Large intestine (tissue), 3 donors: ENCODE data around the gene ADAMTS17. TPM values are rescaled to one million over a fixed set of nuclear protein-coding genes. Genes with fewer than 3 reads are reported as not detected.

Experiments used
- DNase-seq, 2 donors: peaks; one replicate each; pipeline versions ENCODE4 v3.0.0 to v3.0.0-alpha.2; 2013
- H3K27ac ChIP-seq: one replicate; pipeline ENCODE4 v1.5.1; 2013; ENCODE audit warnings: low read length
- H3K27me3 ChIP-seq: 2 replicates; pipeline ENCODE4 v1.6.1; 2013; ENCODE audit warnings: low read length; ENCODE audit not compliant: control insufficient read depth, insufficient read depth
- H3K36me3 ChIP-seq: 2 replicates; pipeline ENCODE4 v1.6.1; 2013; ENCODE audit warnings: low read length; ENCODE audit not compliant: control insufficient read depth, insufficient read depth
- H3K4me1 ChIP-seq: one replicate; pipeline ENCODE4 v1.6.1; 2013; ENCODE audit warnings: low read length; ENCODE audit not compliant: control insufficient read depth, insufficient read depth
- H3K4me3 ChIP-seq: one replicate; pipeline ENCODE4 v1.5.1; 2013; ENCODE audit warnings: low read length
- H3K9me3 ChIP-seq: one replicate; pipeline ENCODE4 v1.6.1; 2013; ENCODE audit warnings: mild to moderate bottlenecking, low read depth, low read length, moderate library complexity; ENCODE audit not compliant: control insufficient read depth
- WGBS: methylation state at CpG from one replicate; pipeline ENCODE4 v1.1.5; 2013; ENCODE audit warnings: low lambda C conversion rate; ENCODE audit not compliant: insufficient coverage; 5-methylcytosine and 5-hydroxymethylcytosine counted together
- polyA plus RNA-seq: library from polyadenylated mRNA; unstranded; fragments of 120-200 nt; gene quantifications from one replicate; pipeline ENCODE4 v1.2.1, GENCODE V29; 2013

Gene ADAMTS17
- polyA plus RNA-seq, 1 donor = 3.7 TPM

GRCh38 chr15:100058458-100058857 is 283.3 kb downstream of the ADAMTS17 start:
- Histone ChIP-seq H3K36me3 (no peaks in the 10 kb centered on the region), H3K27ac (no peak overlapping the region), H3K4me3 (no peak overlapping the region), H3K27me3 (no peaks in the 10 kb centered on the region), H3K9me3 (no peaks in the 10 kb centered on the region), H3K4me1 (no peaks in the 10 kb centered on the region)
- no peak for DNase-seq
- 100% methylated on average over 4 of the region's 11 CpGs for WGBS

- no peaks in the 10 kb centered on the region for H3K4me1 ChIP-seq
- WGBS = no CpG with 5 or more reads among the region's 8 CpGs
- no peaks in the 10 kb centered on the region for H3K9me3 ChIP-seq
- H3K4me3 ChIP-seq = no peak overlapping the region
- no peaks in the 10 kb centered on the region for H3K27me3 ChIP-seq
- H3K27ac ChIP-seq = no peak overlapping the region
- DNase-seq = no peak
- H3K36me3 ChIP-seq = no peaks in the 10 kb centered on the region
Measured at GRCh38 chr15:100057281-100057680, 284.5 kb downstream of the ADAMTS17 start.

- H3K36me3 ChIP-seq = no peaks in the 10 kb centered on the region
- no peaks in the 10 kb centered on the region for H3K4me1 ChIP-seq
- WGBS = no CpG with 5 or more reads among the region's 14 CpGs
- no peaks in the 10 kb centered on the region for H3K27me3 ChIP-seq
- DNase-seq = no peak
- no peak overlapping the region for H3K4me3 ChIP-seq
- H3K9me3 ChIP-seq = no peaks in the 10 kb centered on the region
- no peak overlapping the region for H3K27ac ChIP-seq
Measured at GRCh38 chr15:100056411-100057072, 285.2 kb downstream of the ADAMTS17 start.

- DNase-seq = no peak
- Histone ChIP-seq H3K36me3 (no peaks in the 10 kb centered on the region), H3K4me1 (no peaks in the 10 kb centered on the region), H3K27me3 (no peaks in the 10 kb centered on the region), H3K4me3 (no peak overlapping the region), H3K27ac (no peak overlapping the region), H3K9me3 (no peaks in the 10 kb centered on the region)
- 100% methylated on average over 1 of the region's 2 CpGs for WGBS
Measured at GRCh38 chr15:100055821-100056220, 286.0 kb downstream of the ADAMTS17 start.

GRCh38 chr15:100054539-100054938 is 287.2 kb downstream of the ADAMTS17 start:
- 100% methylated on average over 2 of the region's 7 CpGs for WGBS
- Histone ChIP-seq H3K4me3 (no peak overlapping the region), H3K27ac (no peak overlapping the region), H3K36me3 (no peaks in the 10 kb centered on the region), H3K27me3 (no peaks in the 10 kb centered on the region), H3K9me3 (no peaks in the 10 kb centered on the region), H3K4me1 (no peaks in the 10 kb centered on the region)
- no peak for DNase-seq

GRCh38 chr15:100053474-100054121 is 288.2 kb downstream of the ADAMTS17 start:
- H3K36me3 ChIP-seq = no peaks in the 10 kb centered on the region
- no peak overlapping the region for H3K4me3 ChIP-seq
- H3K27ac ChIP-seq = no peak overlapping the region
- H3K9me3 ChIP-seq = no peaks in the 10 kb centered on the region
- WGBS = no CpG with 5 or more reads among the region's 11 CpGs
- H3K4me1 ChIP-seq = no peaks in the 10 kb centered on the region
- no peaks in the 10 kb centered on the region for H3K27me3 ChIP-seq
- no peak for DNase-seq

GRCh38 chr15:100052716-100053473 is 288.9 kb downstream of the ADAMTS17 start:
- WGBS = 100% methylated on average over 1 of the region's 19 CpGs
- DNase-seq = no peak
- no peak overlapping the region for H3K4me3 ChIP-seq
- no peaks in the 10 kb centered on the region for H3K9me3 ChIP-seq
- H3K36me3 ChIP-seq = no peaks in the 10 kb centered on the region
- H3K4me1 ChIP-seq = no peaks in the 10 kb centered on the region
- H3K27ac ChIP-seq = no peak overlapping the region
- no peaks in the 10 kb centered on the region for H3K27me3 ChIP-seq

- no peaks in the 10 kb centered on the region for H3K36me3 ChIP-seq
- H3K27me3 ChIP-seq = no peaks in the 10 kb centered on the region
- H3K4me1 ChIP-seq = no peaks in the 10 kb centered on the region
- 92% methylated on average over 6 of the region's 19 CpGs for WGBS
- H3K4me3 ChIP-seq = no peak overlapping the region
- no peak overlapping the region for H3K27ac ChIP-seq
- no peak for DNase-seq
- no peaks in the 10 kb centered on the region for H3K9me3 ChIP-seq
Measured at GRCh38 chr15:100050877-100051786, 290.6 kb downstream of the ADAMTS17 start.

- DNase-seq = no peak
- no peaks in the 10 kb centered on the region for H3K4me1 ChIP-seq
- no peaks in the 10 kb centered on the region for H3K27me3 ChIP-seq
Measured at GRCh38 chr15:100049936-100050876, 291.6 kb downstream of the ADAMTS17 start.

More at GRCh38 chr15:100049936-100050876, 291.6 kb downstream of the ADAMTS17 start:
- Histone ChIP-seq H3K36me3 (no peaks in the 10 kb centered on the region), H3K4me3 (no peak overlapping the region), H3K9me3 (no peaks in the 10 kb centered on the region), H3K27ac (no peak overlapping the region)
- WGBS = no CpG with 5 or more reads among the region's 10 CpGs
